Measurements from ENCODE around the gene HELLS.
A peak's percentile ranks its signal among the peaks of the same experiment; 100 is the strongest.
"Not testable (repeated sequence)": the region's sequence is repeated elsewhere in the genome, so short reads cannot be mapped to it uniquely, and the experiment has no call there.

The HELLS gene

GRCh38 chr10:94617389-94617944 is 71.9 kb downstream of the HELLS start:
- Histone ChIP-seq H3K36me3 (ENCODE audit: insufficient read depth, low read depth, low read length) (peaks cover 8% of the 10 kb centered on the region; the same call in 1 of the 2 replicates), H3K4me1 (ENCODE audit: insufficient read depth, low read length) (peaks cover 3% of the 10 kb centered on the region; the same call in 1 of the 2 replicates), H3K4me3 (ENCODE audit: low read length) (no peak overlapping the region), H3K27me3 (ENCODE audit: insufficient read depth, low read length) (no peaks in the 10 kb centered on the region), H3K9me3 (ENCODE audit: insufficient read depth, low read depth, low read length) (no peaks in the 10 kb centered on the region), H3K9ac (ENCODE audit: low read depth, low read length) (no peak overlapping the region), H3K27ac (ENCODE audit: low read length) (no peak overlapping the region)

GRCh38 chr10:94622666-94623205 is 77.1 kb downstream of the HELLS start:
- H3K36me3 ChIP-seq (ENCODE audit: insufficient read depth, low read depth, low read length), result no peaks in the 10 kb centered on the region
- H3K27ac ChIP-seq (ENCODE audit: low read length), result peak overlapping the region; percentile 17
- peaks cover 23% of the 10 kb centered on the region; the same call in 1 of the 2 replicates for H3K4me1 ChIP-seq (ENCODE audit: insufficient read depth, low read length)
- H3K9ac ChIP-seq (ENCODE audit: low read depth, low read length), result no peak overlapping the region
- H3K9me3 ChIP-seq (ENCODE audit: insufficient read depth, low read depth, low read length), result peaks cover 5% of the 10 kb centered on the region; the same call in 1 of the 2 replicates
- no peaks in the 10 kb centered on the region for H3K27me3 ChIP-seq (ENCODE audit: insufficient read depth, low read length)
- peak overlapping the region; percentile 10; the same call in 1 of the 2 replicates for H3K4me3 ChIP-seq (ENCODE audit: low read length)

DNA sequence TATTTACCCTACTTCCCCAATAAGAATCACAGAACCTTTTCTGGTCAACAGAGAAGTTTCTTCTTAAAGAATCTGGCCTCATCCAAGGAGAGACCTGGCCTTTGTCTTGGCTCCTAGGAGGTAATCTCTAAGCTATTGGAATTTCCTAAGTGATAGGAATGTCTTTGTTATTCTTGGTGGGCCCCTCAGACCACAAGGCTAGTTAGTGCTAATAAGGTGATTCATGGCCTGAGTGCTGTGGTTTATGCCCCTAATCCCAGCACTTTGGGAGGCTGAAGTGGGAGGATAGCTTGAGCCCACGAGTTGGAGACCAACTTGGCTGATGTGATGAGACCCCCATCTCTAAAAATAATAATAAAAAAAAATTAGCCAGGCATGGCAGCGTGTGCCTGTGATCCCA is 78.0 kb downstream of the HELLS start:
- Histone ChIP-seq H3K27ac (ENCODE audit: low read length) (peak overlapping the region; percentile 17), H3K9ac (ENCODE audit: low read depth, low read length) (no peak overlapping the region), H3K36me3 (ENCODE audit: insufficient read depth, low read depth, low read length) (no peaks in the 10 kb centered on the region), H3K4me1 (ENCODE audit: insufficient read depth, low read length) (peaks cover 23% of the 10 kb centered on the region; the same call in 1 of the 2 replicates), H3K9me3 (ENCODE audit: insufficient read depth, low read depth, low read length) (peaks cover 5% of the 10 kb centered on the region; the same call in 1 of the 2 replicates), H3K4me3 (ENCODE audit: low read length) (peak overlapping the region; percentile 10; the same call in 1 of the 2 replicates), H3K27me3 (ENCODE audit: insufficient read depth, low read length) (no peaks in the 10 kb centered on the region)

GRCh38 chr10:94626476-94626875 is 80.9 kb downstream of the HELLS start:
- Histone ChIP-seq H3K9me3 (ENCODE audit: insufficient read depth, low read depth, low read length) (peaks cover 5% of the 10 kb centered on the region; the same call in 1 of the 2 replicates), H3K9ac (ENCODE audit: low read depth, low read length) (no peak overlapping the region), H3K27me3 (ENCODE audit: insufficient read depth, low read length) (no peaks in the 10 kb centered on the region)

GRCh38 chr10:94627511-94627910 is 81.9 kb downstream of the HELLS start:
- Histone ChIP-seq H3K4me3 (ENCODE audit: low read length) (no peak overlapping the region), H3K9me3 (ENCODE audit: insufficient read depth, low read depth, low read length) (peaks cover 5% of the 10 kb centered on the region; the same call in 1 of the 2 replicates), H3K27me3 (ENCODE audit: insufficient read depth, low read length) (no peaks in the 10 kb centered on the region), H3K9ac (ENCODE audit: low read depth, low read length) (no peak overlapping the region), H3K27ac (ENCODE audit: low read length) (no peak overlapping the region), H3K4me1 (ENCODE audit: insufficient read depth, low read length) (peaks cover 19% of the 10 kb centered on the region; the same call in 1 of the 2 replicates), H3K36me3 (ENCODE audit: insufficient read depth, low read depth, low read length) (no peaks in the 10 kb centered on the region)

More at GRCh38 chr10:94626476-94626875, 80.9 kb downstream of the HELLS start:
- no peak overlapping the region for H3K4me3 ChIP-seq (ENCODE audit: low read length)
- H3K4me1 ChIP-seq (ENCODE audit: insufficient read depth, low read length), result peaks cover 23% of the 10 kb centered on the region; the same call in 1 of the 2 replicates
- no peaks in the 10 kb centered on the region for H3K36me3 ChIP-seq (ENCODE audit: insufficient read depth, low read depth, low read length)
- no peak overlapping the region for H3K27ac ChIP-seq (ENCODE audit: low read length)

DNA sequence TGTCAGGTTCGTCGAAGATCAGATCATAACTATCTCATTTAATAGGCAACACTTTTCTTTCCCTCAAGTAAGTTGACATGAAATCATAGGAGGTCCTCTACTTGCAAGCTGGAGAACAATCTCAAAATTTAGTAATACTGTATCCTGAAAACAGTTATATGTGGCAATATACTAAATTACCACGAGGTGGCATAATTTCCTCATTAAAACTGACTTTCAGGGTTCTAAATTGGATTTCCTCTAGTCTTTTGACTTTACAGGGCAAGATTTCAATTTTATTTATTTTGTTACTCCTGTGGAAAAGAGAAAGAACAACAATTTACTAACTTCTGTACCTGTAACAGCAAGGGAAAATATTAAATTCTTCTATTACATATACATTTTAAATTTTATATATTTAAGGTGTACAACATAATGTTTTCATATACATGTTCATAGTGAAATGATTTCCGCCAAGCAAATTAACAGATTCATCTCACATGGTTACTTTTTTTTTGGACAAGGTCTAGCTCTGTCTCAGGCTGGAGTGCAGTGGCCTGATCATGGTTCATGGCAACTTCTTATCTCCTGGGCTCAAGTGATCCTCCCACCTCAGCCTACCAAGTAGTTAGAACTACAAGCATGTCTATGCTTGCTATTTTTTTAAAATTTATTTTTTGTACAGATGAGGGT is 84.6 kb downstream of the HELLS start:
- peaks cover 6% of the 10 kb centered on the region; the same call in 1 of the 2 replicates for H3K9me3 ChIP-seq (ENCODE audit: insufficient read depth, low read depth, low read length)
- H3K9ac ChIP-seq (ENCODE audit: low read depth, low read length), result no peak overlapping the region
- H3K4me3 ChIP-seq (ENCODE audit: low read length), result no peak overlapping the region
- H3K27me3 ChIP-seq (ENCODE audit: insufficient read depth, low read length), result no peaks in the 10 kb centered on the region
- H3K27ac ChIP-seq (ENCODE audit: low read length), result no peak overlapping the region
- 0 out of 2 replicates have a peak, but pooled peaks cover 10% of the 10 kb centered on the region for H3K4me1 ChIP-seq (ENCODE audit: insufficient read depth, low read length)
- H3K36me3 ChIP-seq (ENCODE audit: insufficient read depth, low read depth, low read length), result no peaks in the 10 kb centered on the region

- H3K27me3 ChIP-seq (ENCODE audit: insufficient read depth, low read length), result no peaks in the 10 kb centered on the region
- 0 out of 2 replicates have a peak, but pooled peaks cover 10% of the 10 kb centered on the region for H3K4me1 ChIP-seq (ENCODE audit: insufficient read depth, low read length)
- no peak overlapping the region for H3K9ac ChIP-seq (ENCODE audit: low read depth, low read length)
- peaks cover 6% of the 10 kb centered on the region; the same call in 1 of the 2 replicates for H3K9me3 ChIP-seq (ENCODE audit: insufficient read depth, low read depth, low read length)
- H3K4me3 ChIP-seq (ENCODE audit: low read length), result no peak overlapping the region
- H3K36me3 ChIP-seq (ENCODE audit: insufficient read depth, low read depth, low read length), result no peaks in the 10 kb centered on the region
- H3K27ac ChIP-seq (ENCODE audit: low read length), result no peak overlapping the region
Observed at GRCh38 chr10:94631077-94631875, 85.7 kb downstream of the HELLS start.

DNA sequence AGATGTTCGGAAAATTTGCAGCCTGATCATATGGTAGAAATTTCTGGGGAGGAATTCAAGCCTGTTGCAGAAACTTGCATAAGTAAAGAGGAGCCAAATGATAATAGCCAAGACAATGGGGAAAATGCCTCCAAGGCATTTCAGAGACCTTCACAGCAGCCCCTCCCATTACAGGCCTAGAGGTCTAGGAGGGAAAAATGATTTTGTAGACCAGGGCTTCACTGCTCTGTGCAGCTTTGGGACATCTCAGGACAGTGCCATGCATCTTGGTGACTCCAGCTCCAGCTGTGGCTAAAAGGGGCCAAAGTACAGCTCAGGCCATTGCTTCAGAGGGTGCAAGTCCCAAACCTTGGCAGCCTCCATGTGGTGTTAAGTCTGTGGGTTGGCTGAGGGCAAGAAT is 87.4 kb downstream of the HELLS start:
- H3K9ac ChIP-seq (ENCODE audit: low read depth, low read length), result no peak overlapping the region
- H3K36me3 ChIP-seq (ENCODE audit: insufficient read depth, low read depth, low read length), result no peaks in the 10 kb centered on the region
- no peak overlapping the region for H3K4me3 ChIP-seq (ENCODE audit: low read length)
- H3K27ac ChIP-seq (ENCODE audit: low read length), result no peak overlapping the region
- H3K27me3 ChIP-seq (ENCODE audit: insufficient read depth, low read length), result no peaks in the 10 kb centered on the region
- H3K9me3 ChIP-seq (ENCODE audit: insufficient read depth, low read depth, low read length), result peaks cover 13% of the 10 kb centered on the region
- H3K4me1 ChIP-seq (ENCODE audit: insufficient read depth, low read length), result no peaks in the 10 kb centered on the region

DNA sequence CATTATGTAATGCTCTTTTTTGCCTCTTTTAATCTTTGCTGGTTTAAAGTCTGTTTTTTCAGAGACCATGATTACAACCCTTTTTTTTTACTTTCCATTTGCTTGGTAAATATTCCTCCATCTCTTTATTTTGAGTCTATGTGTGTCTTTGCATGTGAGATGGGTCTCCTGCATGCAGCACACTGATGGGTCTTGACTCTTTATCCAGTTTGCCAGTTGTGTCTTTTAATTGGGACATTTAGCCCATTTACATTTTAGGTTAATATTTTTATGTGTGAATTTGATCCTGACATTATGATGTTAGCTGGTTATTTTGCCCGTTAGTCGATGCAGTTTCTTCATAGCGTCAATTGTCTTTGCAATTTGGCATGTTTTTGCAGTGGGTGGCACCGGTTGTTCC is 92.5 kb downstream of the HELLS start:
- H3K36me3 ChIP-seq (ENCODE audit: insufficient read depth, low read depth, low read length); H3K27ac ChIP-seq (ENCODE audit: low read length); H3K27me3 ChIP-seq (ENCODE audit: insufficient read depth, low read length); H3K4me1 ChIP-seq (ENCODE audit: insufficient read depth, low read length); H3K4me3 ChIP-seq (ENCODE audit: low read length); H3K9ac ChIP-seq (ENCODE audit: low read depth, low read length): not testable (repeated sequence)
- peaks cover 17% of the 10 kb centered on the region for H3K9me3 ChIP-seq (ENCODE audit: insufficient read depth, low read depth, low read length)

DNA sequence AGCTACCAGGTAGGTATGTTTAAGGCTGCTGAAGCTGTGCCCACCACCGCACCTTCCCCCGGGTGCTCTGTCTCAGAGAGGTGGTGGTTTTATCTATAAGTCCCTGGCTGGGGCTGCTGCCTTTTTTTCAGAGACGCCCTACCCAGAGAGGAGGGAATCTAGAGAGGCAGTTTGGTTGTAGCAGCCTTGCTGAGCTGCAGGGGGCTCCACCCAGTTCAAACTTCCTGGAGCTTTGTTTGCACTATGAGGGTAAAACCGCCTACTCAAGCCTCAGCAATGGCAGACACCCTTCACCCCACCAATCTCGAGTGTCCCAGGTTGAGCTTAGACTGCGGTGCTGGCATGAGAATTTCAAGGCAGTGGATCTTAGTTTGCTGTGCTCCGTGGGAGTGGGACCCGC is 94.3 kb downstream of the HELLS start:
- Histone ChIP-seq H3K36me3 (ENCODE audit: insufficient read depth, low read depth, low read length) (no peaks in the 10 kb centered on the region), H3K27me3 (ENCODE audit: insufficient read depth, low read length) (no peaks in the 10 kb centered on the region), H3K9ac (ENCODE audit: low read depth, low read length) (no peak overlapping the region), H3K27ac (ENCODE audit: low read length) (no peak overlapping the region), H3K9me3 (ENCODE audit: insufficient read depth, low read depth, low read length) (peaks cover 17% of the 10 kb centered on the region; the same call in 1 of the 2 replicates), H3K4me1 (ENCODE audit: insufficient read depth, low read length) (no peaks in the 10 kb centered on the region), H3K4me3 (ENCODE audit: low read length) (no peak overlapping the region)

- no peaks in the 10 kb centered on the region for H3K36me3 ChIP-seq (ENCODE audit: insufficient read depth, low read depth, low read length)
- H3K27ac ChIP-seq (ENCODE audit: low read length), result no peak overlapping the region
- H3K9me3 ChIP-seq (ENCODE audit: insufficient read depth, low read depth, low read length), result peaks cover 17% of the 10 kb centered on the region; the same call in 1 of the 2 replicates
- no peaks in the 10 kb centered on the region for H3K27me3 ChIP-seq (ENCODE audit: insufficient read depth, low read length)
- no peak overlapping the region for H3K4me3 ChIP-seq (ENCODE audit: low read length)
- no peaks in the 10 kb centered on the region for H3K4me1 ChIP-seq (ENCODE audit: insufficient read depth, low read length)
- H3K9ac ChIP-seq (ENCODE audit: low read depth, low read length), result no peak overlapping the region
Observed at GRCh38 chr10:94640562-94640961, 95.0 kb downstream of the HELLS start.

Data from iPS-20b (cell line).